Measurements from ENCODE around the gene CCND1.
A peak's percentile ranks its signal among the peaks of the same experiment; 100 is the strongest.

DNA sequence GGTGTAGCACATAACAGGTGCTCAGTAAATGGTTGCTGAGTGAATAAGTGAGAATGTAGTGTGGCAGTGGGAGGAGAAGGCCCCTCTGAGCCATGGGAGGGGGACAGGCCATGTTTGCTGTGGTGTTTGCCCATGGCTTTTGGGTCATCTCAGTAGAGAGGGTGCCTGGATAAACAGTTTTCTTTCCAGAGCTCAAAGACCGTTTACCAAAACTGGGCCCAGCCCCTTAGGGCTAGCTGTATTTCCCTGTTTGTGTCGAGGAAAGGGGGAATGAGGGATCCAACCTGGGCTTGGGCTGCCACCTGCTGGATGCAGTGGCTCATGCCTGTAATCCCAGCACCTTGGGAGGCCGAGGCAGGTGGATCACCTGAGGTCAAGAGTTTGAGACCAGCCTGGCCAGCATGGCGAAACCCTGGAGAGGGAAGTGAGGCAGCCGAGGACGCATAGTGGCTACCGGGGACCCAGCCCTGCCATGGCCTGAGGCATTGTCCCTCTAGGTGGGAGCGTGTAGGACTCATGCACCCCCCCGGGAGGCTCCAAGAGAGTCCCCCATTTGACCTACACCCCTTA lies 42.9 kb downstream of the CCND1 start:
- TF ChIP-seq, protein P1, sequence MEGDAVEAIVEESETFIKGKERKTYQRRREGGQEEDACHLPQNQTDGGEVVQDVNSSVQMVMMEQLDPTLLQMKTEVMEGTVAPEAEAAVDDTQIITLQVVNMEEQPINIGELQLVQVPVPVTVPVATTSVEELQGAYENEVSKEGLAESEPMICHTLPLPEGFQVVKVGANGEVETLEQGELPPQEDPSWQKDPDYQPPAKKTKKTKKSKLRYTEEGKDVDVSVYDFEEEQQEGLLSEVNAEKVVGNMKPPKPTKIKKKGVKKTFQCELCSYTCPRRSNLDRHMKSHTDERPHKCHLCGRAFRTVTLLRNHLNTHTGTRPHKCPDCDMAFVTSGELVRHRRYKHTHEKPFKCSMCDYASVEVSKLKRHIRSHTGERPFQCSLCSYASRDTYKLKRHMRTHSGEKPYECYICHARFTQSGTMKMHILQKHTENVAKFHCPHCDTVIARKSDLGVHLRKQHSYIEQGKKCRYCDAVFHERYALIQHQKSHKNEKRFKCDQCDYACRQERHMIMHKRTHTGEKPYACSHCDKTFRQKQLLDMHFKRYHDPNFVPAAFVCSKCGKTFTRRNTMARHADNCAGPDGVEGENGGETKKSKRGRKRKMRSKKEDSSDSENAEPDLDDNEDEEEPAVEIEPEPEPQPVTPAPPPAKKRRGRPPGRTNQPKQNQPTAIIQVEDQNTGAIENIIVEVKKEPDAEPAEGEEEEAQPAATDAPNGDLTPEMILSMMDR (conservative IDR thresholded peaks at IDR 0.05; ENCODE audit: low read depth, low read length) = peak; percentile 83
- no peak for TF ChIP-seq EZH2 (IDR thresholded peaks at IDR 0.05; ENCODE audit: borderline replicate concordance, low read depth, low read length, poor library complexity, severe bottlenecking)

Data from A673 (cell line).